D341Med (cell line): Measurements from ENCODE around the gene ELAVL4.

Experiments
- DNase-seq: peaks from one replicate; pipeline ENCODE4 v3.0.0; 2012; ENCODE audit warnings: low spot score

Gene ELAVL4

GRCh38 chr1:50108497-50109059, at the start of gene ELAVL4:
Gene ELAVL4, plus strand, starts transcription at chr1:50108920. Its CDS starts 270 bp downstream, at chr1:50109190.
- no peak for DNase-seq

- DNase-seq: no peak
Observed at GRCh38 chr1:50060279-50060678, 48.4 kb upstream of the ELAVL4 start.

- no peak for DNase-seq
Observed at GRCh38 chr1:50066806-50067205, 41.9 kb upstream of the ELAVL4 start.

DNA sequence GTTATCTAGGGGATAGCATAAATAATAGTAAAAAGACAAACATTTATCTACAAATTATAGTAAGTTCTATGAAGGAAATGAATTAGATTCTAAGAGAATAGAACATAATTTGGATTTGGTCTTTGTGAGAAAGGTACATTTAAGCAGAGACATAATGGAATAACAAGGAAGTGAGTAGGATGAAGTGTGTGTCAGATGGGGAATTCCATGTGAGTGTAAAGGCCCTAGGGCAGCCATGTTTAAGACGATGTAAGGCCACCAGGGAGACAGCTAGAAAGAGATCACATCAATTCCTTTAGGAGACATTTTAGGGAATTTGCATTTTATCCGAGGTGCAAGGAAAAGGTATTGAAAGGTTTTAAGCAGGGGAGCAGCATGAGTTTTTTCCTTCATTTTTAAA, 33.8 kb upstream of the ELAVL4 start:
- no peak for DNase-seq

- no peak for DNase-seq
Observed at GRCh38 chr1:50077273-50077672, 31.4 kb upstream of the ELAVL4 start.

GRCh38 chr1:50080904-50081586, 27.7 kb upstream of the ELAVL4 start:
- DNase-seq: peak; percentile 55

DNA sequence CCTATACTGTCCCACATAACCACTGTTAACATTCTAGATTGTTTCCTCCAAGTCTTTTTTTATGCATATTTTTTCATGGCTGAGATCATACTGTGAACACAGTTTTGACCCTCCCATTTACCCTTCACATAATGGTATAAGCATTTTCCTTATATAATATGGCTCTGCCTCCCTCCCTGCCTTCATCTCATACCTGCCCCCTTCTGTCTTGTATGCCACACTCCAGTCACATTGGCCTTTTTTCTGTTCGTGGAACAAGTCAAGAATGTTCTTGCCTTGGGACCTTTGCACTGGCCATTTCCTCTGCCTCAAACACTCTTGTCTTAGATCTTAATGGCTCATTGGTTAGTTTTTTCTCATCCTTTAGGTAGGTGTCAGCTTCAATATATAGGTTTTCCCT, 24.3 kb upstream of the ELAVL4 start:
- no peak for DNase-seq

- DNase-seq: no peak
Observed at GRCh38 chr1:50091068-50091467, 17.7 kb upstream of the ELAVL4 start.

GRCh38 chr1:50095716-50096115, 13.0 kb upstream of the ELAVL4 start:
- DNase-seq: no peak

DNA sequence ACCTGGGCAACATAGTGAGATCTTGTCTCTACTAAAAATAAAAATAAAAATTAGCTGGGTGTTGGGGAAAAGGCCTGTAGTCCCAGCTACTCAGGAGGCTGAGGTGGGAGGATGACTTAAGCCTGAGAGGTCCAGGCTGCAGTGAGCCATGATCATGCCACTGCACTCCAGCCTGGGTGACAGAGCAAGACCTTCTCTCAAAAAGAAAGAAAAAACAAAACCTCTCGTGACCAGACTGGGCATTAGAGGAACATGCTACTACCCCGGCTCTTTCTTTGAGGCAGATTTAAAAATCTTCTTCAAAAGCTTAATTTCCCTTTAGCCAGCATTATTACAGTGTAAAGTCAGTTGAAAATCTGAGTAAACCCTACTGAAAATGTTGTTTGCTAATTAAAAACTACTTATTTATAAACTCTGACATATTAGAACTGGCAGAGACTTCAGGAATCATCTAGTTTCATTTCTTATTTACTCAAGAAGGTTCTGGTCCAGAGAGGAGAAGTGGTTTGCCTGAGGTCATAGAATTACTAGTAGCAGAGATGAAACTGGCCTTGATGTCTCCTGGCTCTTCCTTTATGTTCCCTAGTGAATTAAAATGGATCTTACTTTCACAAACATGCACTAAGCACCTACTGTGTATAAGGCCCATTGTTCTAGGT, 11.6 kb upstream of the ELAVL4 start:
- DNase-seq: no peak

GRCh38 chr1:50097791-50098190, 10.9 kb upstream of the ELAVL4 start:
- no peak for DNase-seq

GRCh38 chr1:50098591-50099021, 10.1 kb upstream of the ELAVL4 start:
- DNase-seq: no peak

- DNase-seq: no peak
Observed at GRCh38 chr1:50099654-50100053, 9.1 kb upstream of the ELAVL4 start.

- no peak for DNase-seq
Observed at GRCh38 chr1:50103615-50104081, 5.1 kb upstream of the ELAVL4 start.

GRCh38 chr1:50105433-50105832, 3.3 kb upstream of the ELAVL4 start:
- peak; percentile 32 for DNase-seq

GRCh38 chr1:50106095-50106761, 2.5 kb upstream of the ELAVL4 start:
- no peak for DNase-seq

DNA sequence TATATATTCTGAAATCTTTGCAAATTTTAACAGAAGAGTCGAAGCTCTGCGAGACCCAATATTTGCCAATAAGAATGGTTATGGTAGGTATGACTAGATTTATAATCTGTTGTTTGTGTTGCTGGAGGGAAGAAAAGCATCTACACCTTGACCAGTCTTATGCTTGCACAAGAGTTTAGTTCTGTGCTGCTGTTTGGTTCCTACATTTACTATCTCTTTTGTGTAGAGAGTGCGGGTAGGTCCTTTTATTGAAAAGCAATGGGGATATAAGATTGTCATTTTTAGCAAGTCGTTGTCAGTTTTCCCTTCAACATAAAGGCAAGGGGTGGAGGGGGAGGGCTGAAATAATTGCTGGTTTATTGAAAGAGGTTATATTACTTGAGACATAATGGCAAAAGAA, 396 bp downstream of the ELAVL4 start:
- no peak for DNase-seq

- no peak for DNase-seq
Observed at GRCh38 chr1:50109647-50110075, 941 bp downstream of the ELAVL4 start.

DNA sequence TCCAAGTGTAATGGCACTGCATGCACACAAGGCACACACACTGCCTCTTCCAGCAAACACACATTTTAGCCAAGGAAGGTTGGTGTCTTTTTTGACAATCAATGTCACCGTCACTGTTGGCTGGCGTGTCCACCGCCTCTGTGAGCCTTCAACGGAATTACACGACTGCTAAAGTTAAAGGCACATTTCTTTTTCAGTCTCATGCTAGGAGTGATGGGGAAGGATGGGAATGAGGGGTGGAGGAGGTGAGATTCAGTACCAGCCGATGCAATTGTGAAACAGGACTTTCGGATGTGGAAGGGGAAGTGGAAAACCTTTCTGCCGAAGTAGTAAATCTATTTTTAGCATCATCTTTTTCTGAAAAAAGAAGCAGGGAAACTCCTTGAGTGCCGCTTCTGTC, 1.4 kb downstream of the ELAVL4 start:
- no peak for DNase-seq

DNA sequence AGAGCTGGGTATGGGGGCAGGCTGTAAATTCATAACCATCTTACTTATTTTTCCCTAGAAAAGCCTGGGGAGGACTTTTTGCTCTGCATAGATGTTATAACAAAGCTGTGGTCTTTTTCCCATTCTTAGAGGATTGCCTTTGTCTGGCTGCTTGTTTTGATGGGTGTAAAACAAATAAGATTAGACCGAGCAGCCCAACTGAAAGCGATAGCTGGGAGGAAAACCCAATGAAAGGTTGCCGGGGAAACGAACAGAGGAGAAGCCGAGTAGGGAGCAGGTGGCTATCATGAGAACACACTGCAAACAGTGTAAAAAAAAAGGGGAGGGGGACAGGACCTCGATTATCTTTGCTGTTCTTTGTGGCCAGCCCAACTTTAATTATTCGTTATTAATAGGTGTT, 1.9 kb downstream of the ELAVL4 start:
- no peak for DNase-seq

- DNase-seq: no peak
Observed at GRCh38 chr1:50111503-50111902, 2.8 kb downstream of the ELAVL4 start.

GRCh38 chr1:50112193-50112592, 3.5 kb downstream of the ELAVL4 start:
- DNase-seq: no peak

GRCh38 chr1:50123071-50123470, 14.4 kb downstream of the ELAVL4 start:
- no peak for DNase-seq
